ENCODE measurements around the gene CCDC188. TPM values are rescaled to one million over a fixed set of nuclear protein-coding genes. Genes with fewer than 3 reads are reported as not detected.
A peak's percentile ranks its signal among the peaks of the same experiment; 100 is the strongest.

CCDC188 gene
- total RNA-seq, 1 experiment from 2014 or later = not detected

DNA sequence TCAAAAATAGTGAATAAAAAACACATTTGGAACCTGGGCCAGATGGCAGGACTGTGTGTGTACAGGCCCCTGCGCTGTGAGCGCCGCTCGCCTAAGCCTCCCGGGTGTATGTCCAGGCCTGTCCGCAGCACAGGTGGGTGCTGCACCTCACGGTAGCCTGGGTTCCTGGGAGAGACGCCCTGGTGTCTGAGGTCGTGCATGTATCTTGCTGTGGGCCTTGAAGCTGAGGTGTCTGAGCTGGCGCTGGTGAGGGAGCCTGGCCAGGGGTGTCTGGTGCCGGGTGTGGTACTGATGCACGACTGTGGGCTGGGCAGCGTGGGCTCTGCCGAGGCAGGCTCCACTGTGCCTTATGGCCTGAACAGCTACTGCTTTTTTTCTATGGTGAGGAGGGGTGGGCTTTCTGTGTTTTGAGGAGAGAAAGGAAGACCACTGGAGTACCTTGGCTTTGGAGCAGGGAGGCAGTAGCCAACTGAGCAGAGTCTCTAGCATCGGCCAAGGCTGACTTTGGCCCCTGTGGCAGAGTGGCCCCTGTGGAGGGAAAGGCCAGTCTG is 23.5 kb downstream of the CCDC188 start:
- ChIA-PET POLR2A (interaction anchor here (0.6 to 1.1 kb wide), 2 partner anchors 48 to 172 kb away, joined by 3 to 6 read pairs; no protein-coding TSS in a partner anchor), CTCF (no interaction called here)
- DNase-seq (ENCODE audit: low spot score) (no peak), ATAC-seq (no peak)
- H3K36me3 Mint-ChIP-seq = peaks cover 36% of the 10 kb centered on the region
- H3K27me3 Mint-ChIP-seq (ENCODE audit: low read depth) = no peaks in the 10 kb centered on the region
- TF ChIP-seq CREB1 (CRISPR knock-in tag; IDR thresholded peaks at IDR 0.05) = no peak
- TF ChIP-seq ZNF532 (CRISPR knock-in tag; IDR thresholded peaks at IDR 0.05; ENCODE audit: borderline replicate concordance) = peak; percentile 17; the same call in 1 of the 2 replicates
- TF ChIP-seq JAZF1 (CRISPR knock-in tag; IDR thresholded peaks at IDR 0.05) = no peak
- TF ChIP-seq ZNF671 (CRISPR knock-in tag; IDR thresholded peaks at IDR 0.05) = no peak
- H3K27ac Mint-ChIP-seq = peak overlapping the region; percentile 86
- no peaks in the 10 kb centered on the region for H3K9me3 Mint-ChIP-seq
- H3K4me3 Mint-ChIP-seq = no peak overlapping the region
- H3K4me1 Mint-ChIP-seq = no peaks in the 10 kb centered on the region

DNA sequence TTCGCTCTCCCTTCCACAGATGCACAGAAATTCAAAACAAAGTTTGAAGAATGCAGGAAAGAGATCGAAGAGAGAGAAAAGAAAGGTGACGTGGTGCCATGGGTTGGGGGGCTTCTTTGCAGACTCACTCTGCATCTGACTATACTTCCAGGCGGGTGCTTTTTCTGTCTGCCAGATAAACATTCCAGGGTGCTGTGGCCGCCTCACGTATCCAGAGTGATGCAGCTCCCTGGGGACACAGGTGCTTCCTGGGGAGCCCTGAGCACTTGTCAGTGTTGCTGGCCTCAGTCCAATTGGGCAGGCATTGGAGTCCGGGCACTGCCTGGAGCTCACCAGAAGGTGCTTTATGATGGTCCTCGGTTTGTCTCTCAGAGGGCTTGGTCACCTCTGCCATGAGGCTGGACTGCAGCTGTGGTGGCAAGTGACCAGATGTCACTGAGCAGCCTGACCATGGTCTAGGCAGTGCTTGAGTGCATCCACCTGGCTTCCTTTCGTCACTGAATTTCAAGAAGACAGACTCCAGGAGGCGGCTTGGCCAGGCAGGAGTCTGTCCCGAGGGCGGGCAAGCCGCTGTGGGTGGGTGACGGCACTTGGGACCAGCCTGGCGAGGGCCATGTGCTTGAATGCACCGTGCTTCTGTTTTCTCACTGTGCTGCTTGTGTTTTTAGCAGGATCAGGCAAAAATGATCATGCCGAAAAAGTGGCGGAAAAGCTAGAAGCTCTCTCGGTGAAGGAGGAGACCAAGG is 24.4 kb downstream of the CCDC188 start:
- ChIA-PET CTCF (no interaction called here), POLR2A (interaction anchor here (0.6 to 1.4 kb wide), 2 partner anchors 10 to 47 kb away, joined by 5 to 6 read pairs; partner anchors contain the start of gene TRMT2A)
- DNase-seq (ENCODE audit: low spot score) (no peak), ATAC-seq (no peak)
- Mint-ChIP-seq H3K4me1 (no peaks in the 10 kb centered on the region), H3K9me3 (no peaks in the 10 kb centered on the region), H3K27me3 (ENCODE audit: low read depth) (no peaks in the 10 kb centered on the region), H3K36me3 (peaks cover 45% of the 10 kb centered on the region), H3K4me3 (no peak overlapping the region), H3K27ac (peak overlapping the region; percentile 49)
- TF ChIP-seq, protein P1, sequence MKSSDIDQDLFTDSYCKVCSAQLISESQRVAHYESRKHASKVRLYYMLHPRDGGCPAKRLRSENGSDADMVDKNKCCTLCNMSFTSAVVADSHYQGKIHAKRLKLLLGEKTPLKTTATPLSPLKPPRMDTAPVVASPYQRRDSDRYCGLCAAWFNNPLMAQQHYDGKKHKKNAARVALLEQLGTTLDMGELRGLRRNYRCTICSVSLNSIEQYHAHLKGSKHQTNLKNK (CRISPR knock-in tag; IDR thresholded peaks at IDR 0.05) = no peak
- no peak for TF ChIP-seq ETV6 (CRISPR knock-in tag; IDR thresholded peaks at IDR 0.05)
- no peak for TF ChIP-seq PRRX2 (CRISPR knock-in tag; IDR thresholded peaks at IDR 0.05)
- TF ChIP-seq, protein P2, sequence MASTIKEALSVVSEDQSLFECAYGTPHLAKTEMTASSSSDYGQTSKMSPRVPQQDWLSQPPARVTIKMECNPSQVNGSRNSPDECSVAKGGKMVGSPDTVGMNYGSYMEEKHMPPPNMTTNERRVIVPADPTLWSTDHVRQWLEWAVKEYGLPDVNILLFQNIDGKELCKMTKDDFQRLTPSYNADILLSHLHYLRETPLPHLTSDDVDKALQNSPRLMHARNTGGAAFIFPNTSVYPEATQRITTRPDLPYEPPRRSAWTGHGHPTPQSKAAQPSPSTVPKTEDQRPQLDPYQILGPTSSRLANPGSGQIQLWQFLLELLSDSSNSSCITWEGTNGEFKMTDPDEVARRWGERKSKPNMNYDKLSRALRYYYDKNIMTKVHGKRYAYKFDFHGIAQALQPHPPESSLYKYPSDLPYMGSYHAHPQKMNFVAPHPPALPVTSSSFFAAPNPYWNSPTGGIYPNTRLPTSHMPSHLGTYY (CRISPR knock-in tag; IDR thresholded peaks at IDR 0.05) = no peak
- no peak for TF ChIP-seq PRDM15 (CRISPR knock-in tag; IDR thresholded peaks at IDR 0.05)
- TF ChIP-seq, protein P3, sequence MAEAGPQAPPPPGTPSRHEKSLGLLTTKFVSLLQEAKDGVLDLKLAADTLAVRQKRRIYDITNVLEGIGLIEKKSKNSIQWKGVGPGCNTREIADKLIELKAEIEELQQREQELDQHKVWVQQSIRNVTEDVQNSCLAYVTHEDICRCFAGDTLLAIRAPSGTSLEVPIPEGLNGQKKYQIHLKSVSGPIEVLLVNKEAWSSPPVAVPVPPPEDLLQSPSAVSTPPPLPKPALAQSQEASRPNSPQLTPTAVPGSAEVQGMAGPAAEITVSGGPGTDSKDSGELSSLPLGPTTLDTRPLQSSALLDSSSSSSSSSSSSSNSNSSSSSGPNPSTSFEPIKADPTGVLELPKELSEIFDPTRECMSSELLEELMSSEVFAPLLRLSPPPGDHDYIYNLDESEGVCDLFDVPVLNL (CRISPR knock-in tag; IDR thresholded peaks at IDR 0.05; ENCODE audit: borderline replicate concordance, low read depth) = no peak
- no peak for TF ChIP-seq ZNF317 (CRISPR knock-in tag; IDR thresholded peaks at IDR 0.05; ENCODE audit: borderline replicate concordance, low read depth)
- TF ChIP-seq ZNF396 (CRISPR knock-in tag; IDR thresholded peaks at IDR 0.05; ENCODE audit: borderline replicate concordance) = no peak
- TF ChIP-seq, protein P4, sequence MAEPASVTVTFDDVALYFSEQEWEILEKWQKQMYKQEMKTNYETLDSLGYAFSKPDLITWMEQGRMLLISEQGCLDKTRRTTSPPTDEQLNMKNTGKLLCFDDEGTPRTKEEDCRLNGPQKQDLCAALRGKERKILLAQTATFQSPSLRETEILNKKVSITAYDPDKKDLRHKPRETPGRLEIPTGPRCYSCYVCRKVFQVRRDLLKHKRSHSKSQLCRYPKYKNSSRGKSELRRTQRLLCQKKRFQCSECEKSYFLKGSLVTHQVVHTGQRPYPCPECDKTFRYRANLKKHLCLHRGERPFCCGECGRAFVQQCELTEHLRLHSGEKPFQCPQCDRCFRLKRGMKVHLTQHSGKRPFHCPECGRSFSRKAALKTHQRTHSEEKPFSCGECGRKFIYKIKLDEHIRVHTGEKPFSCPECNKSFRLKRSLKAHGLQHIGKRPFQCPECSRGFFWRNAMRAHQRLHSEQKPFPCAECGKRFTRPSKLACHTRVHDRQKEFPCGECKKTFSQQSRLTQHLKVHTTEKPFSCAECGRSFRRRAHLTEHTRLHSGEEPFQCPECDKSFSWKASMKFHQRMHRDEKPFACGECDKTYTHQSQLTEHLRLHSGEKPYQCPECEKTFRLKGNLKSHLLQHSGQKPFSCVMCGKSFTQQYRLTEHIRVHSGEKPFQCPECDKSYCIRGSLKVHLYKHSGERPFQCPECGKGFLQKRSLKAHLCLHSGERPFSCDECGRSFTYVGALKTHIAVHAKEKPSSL (CRISPR knock-in tag; conservative IDR thresholded peaks at IDR 0.05) = no peak
- TF ChIP-seq, protein P5, sequence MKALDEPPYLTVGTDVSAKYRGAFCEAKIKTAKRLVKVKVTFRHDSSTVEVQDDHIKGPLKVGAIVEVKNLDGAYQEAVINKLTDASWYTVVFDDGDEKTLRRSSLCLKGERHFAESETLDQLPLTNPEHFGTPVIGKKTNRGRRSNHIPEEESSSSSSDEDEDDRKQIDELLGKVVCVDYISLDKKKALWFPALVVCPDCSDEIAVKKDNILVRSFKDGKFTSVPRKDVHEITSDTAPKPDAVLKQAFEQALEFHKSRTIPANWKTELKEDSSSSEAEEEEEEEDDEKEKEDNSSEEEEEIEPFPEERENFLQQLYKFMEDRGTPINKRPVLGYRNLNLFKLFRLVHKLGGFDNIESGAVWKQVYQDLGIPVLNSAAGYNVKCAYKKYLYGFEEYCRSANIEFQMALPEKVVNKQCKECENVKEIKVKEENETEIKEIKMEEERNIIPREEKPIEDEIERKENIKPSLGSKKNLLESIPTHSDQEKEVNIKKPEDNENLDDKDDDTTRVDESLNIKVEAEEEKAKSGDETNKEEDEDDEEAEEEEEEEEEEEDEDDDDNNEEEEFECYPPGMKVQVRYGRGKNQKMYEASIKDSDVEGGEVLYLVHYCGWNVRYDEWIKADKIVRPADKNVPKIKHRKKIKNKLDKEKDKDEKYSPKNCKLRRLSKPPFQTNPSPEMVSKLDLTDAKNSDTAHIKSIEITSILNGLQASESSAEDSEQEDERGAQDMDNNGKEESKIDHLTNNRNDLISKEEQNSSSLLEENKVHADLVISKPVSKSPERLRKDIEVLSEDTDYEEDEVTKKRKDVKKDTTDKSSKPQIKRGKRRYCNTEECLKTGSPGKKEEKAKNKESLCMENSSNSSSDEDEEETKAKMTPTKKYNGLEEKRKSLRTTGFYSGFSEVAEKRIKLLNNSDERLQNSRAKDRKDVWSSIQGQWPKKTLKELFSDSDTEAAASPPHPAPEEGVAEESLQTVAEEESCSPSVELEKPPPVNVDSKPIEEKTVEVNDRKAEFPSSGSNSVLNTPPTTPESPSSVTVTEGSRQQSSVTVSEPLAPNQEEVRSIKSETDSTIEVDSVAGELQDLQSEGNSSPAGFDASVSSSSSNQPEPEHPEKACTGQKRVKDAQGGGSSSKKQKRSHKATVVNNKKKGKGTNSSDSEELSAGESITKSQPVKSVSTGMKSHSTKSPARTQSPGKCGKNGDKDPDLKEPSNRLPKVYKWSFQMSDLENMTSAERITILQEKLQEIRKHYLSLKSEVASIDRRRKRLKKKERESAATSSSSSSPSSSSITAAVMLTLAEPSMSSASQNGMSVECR (CRISPR knock-in tag; IDR thresholded peaks at IDR 0.05; ENCODE audit: borderline replicate concordance) = no peak
- no peak for TF ChIP-seq SOX15 (CRISPR knock-in tag; IDR thresholded peaks at IDR 0.05)

Data from WTC11 (cell line).